ENCODE data around the gene ZNF528.

The ZNF528 gene

DNA sequence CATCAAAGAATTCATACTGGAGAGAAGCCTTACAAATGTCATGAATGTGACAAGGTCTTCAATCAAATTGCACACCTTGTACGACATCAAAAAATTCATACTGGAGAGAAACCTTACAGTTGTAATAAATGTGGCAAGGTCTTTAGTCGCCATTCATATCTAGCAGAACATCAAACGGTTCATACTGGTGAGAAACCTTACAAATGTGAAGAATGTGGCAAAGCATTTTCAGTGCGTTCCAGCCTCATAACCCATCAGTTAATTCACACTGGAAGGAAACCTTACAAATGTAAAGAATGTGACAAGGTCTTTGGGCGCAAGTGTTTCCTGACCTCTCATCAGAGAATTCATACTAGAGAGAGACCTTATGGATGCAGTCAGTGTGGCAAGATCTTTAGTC, 18.1 kb downstream of the ZNF528 start:
- no peak for TF ChIP-seq ZNF565 (CRISPR knock-in tag; conservative IDR thresholded peaks at IDR 0.05; ENCODE audit: low read depth)
- TF ChIP-seq TCF4 (CRISPR knock-in tag; IDR thresholded peaks at IDR 0.05; ENCODE audit: borderline replicate concordance) = no peak
- no peak for TF ChIP-seq ZNF8 (CRISPR knock-in tag; IDR thresholded peaks at IDR 0.05)
- TF ChIP-seq, protein P1, sequence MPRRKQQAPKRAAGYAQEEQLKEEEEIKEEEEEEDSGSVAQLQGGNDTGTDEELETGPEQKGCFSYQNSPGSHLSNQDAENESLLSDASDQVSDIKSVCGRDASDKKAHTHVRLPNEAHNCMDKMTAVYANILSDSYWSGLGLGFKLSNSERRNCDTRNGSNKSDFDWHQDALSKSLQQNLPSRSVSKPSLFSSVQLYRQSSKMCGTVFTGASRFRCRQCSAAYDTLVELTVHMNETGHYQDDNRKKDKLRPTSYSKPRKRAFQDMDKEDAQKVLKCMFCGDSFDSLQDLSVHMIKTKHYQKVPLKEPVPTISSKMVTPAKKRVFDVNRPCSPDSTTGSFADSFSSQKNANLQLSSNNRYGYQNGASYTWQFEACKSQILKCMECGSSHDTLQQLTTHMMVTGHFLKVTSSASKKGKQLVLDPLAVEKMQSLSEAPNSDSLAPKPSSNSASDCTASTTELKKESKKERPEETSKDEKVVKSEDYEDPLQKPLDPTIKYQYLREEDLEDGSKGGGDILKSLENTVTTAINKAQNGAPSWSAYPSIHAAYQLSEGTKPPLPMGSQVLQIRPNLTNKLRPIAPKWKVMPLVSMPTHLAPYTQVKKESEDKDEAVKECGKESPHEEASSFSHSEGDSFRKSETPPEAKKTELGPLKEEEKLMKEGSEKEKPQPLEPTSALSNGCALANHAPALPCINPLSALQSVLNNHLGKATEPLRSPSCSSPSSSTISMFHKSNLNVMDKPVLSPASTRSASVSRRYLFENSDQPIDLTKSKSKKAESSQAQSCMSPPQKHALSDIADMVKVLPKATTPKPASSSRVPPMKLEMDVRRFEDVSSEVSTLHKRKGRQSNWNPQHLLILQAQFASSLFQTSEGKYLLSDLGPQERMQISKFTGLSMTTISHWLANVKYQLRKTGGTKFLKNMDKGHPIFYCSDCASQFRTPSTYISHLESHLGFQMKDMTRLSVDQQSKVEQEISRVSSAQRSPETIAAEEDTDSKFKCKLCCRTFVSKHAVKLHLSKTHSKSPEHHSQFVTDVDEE (CRISPR knock-in tag; IDR thresholded peaks at IDR 0.05) = no peak
- TF ChIP-seq ZC3H10 (CRISPR knock-in tag; IDR thresholded peaks at IDR 0.05) = no peak
- no peak for TF ChIP-seq PPARA (CRISPR knock-in tag; IDR thresholded peaks at IDR 0.05; ENCODE audit: borderline replicate concordance)
- TF ChIP-seq ARNTL (CRISPR knock-in tag; IDR thresholded peaks at IDR 0.05; ENCODE audit: borderline replicate concordance, low read depth) = no peak
- no peak for TF ChIP-seq ZNF70 (CRISPR knock-in tag; IDR thresholded peaks at IDR 0.05)
- no peak for TF ChIP-seq RARB (CRISPR knock-in tag; IDR thresholded peaks at IDR 0.05)
- TF ChIP-seq TOX (CRISPR knock-in tag; IDR thresholded peaks at IDR 0.05; ENCODE audit: borderline replicate concordance) = no peak
- no peak for TF ChIP-seq SNAI2 (CRISPR knock-in tag; IDR thresholded peaks at IDR 0.05)
- no peak for TF ChIP-seq BACH2 (CRISPR knock-in tag; IDR thresholded peaks at IDR 0.05; ENCODE audit: borderline replicate concordance)
- TF ChIP-seq, protein P2, sequence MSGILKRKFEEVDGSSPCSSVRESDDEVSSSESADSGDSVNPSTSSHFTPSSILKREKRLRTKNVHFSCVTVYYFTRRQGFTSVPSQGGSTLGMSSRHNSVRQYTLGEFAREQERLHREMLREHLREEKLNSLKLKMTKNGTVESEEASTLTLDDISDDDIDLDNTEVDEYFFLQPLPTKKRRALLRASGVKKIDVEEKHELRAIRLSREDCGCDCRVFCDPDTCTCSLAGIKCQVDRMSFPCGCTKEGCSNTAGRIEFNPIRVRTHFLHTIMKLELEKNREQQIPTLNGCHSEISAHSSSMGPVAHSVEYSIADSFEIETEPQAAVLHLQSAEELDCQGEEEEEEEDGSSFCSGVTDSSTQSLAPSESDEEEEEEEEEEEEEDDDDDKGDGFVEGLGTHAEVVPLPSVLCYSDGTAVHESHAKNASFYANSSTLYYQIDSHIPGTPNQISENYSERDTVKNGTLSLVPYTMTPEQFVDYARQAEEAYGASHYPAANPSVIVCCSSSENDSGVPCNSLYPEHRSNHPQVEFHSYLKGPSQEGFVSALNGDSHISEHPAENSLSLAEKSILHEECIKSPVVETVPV (CRISPR knock-in tag; IDR thresholded peaks at IDR 0.05) = no peak
- no peak for TF ChIP-seq ZFP30 (CRISPR knock-in tag; IDR thresholded peaks at IDR 0.05)
- TF ChIP-seq, protein P3, sequence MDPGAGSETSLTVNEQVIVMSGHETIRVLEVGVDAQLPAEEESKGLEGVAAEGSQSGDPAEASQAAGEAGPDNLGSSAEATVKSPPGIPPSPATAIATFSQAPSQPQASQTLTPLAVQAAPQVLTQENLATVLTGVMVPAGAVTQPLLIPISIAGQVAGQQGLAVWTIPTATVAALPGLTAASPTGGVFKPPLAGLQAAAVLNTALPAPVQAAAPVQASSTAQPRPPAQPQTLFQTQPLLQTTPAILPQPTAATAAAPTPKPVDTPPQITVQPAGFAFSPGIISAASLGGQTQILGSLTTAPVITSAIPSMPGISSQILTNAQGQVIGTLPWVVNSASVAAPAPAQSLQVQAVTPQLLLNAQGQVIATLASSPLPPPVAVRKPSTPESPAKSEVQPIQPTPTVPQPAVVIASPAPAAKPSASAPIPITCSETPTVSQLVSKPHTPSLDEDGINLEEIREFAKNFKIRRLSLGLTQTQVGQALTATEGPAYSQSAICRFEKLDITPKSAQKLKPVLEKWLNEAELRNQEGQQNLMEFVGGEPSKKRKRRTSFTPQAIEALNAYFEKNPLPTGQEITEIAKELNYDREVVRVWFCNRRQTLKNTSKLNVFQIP (CRISPR knock-in tag; IDR thresholded peaks at IDR 0.05; ENCODE audit: borderline replicate concordance, low read depth) = no peak
- no peak for TF ChIP-seq ZFP3 (CRISPR knock-in tag; IDR thresholded peaks at IDR 0.05)
- ATAC-seq = no peak

DNA sequence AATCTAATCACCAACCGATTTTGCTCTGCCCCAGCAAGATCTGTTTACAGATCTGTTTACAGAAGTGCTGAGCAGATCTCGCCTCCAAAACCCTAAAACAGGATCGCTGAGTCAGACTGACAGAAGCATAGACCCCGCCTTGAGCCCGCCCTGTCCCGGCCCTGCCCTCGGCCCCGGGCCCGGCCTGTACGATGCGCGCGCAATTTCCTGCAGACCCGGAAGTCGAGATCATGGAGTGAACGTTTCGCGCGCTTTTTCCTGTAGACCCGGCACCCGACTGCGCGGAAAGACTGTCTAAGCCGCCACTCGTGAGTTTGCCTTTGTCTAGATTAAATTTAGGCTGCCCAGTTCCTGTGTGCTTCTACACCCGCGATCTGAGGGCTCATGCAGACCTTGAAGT, 31.3 kb downstream of the ZNF528 start, which contains the start of gene ZNF534:
Gene ZNF534, plus strand, starts transcription at position 212 of the 400 bp plus-strand sequence. CDS start 2,327 bp downstream, outside the sequence.
- TF ChIP-seq PPARA (CRISPR knock-in tag; IDR thresholded peaks at IDR 0.05; ENCODE audit: borderline replicate concordance) = no peak
- TF ChIP-seq RARB (CRISPR knock-in tag; IDR thresholded peaks at IDR 0.05) = no peak
- TF ChIP-seq ZC3H10 (CRISPR knock-in tag; IDR thresholded peaks at IDR 0.05) = no peak
- TF ChIP-seq TCF4 (CRISPR knock-in tag; IDR thresholded peaks at IDR 0.05; ENCODE audit: borderline replicate concordance) = no peak
- no peak for TF ChIP-seq ZNF70 (CRISPR knock-in tag; IDR thresholded peaks at IDR 0.05)
- TF ChIP-seq GLIS3 (CRISPR knock-in tag; IDR thresholded peaks at IDR 0.05) = no peak
- TF ChIP-seq, protein P1 (CRISPR knock-in tag; IDR thresholded peaks at IDR 0.05) = no peak
- TF ChIP-seq, protein P4, sequence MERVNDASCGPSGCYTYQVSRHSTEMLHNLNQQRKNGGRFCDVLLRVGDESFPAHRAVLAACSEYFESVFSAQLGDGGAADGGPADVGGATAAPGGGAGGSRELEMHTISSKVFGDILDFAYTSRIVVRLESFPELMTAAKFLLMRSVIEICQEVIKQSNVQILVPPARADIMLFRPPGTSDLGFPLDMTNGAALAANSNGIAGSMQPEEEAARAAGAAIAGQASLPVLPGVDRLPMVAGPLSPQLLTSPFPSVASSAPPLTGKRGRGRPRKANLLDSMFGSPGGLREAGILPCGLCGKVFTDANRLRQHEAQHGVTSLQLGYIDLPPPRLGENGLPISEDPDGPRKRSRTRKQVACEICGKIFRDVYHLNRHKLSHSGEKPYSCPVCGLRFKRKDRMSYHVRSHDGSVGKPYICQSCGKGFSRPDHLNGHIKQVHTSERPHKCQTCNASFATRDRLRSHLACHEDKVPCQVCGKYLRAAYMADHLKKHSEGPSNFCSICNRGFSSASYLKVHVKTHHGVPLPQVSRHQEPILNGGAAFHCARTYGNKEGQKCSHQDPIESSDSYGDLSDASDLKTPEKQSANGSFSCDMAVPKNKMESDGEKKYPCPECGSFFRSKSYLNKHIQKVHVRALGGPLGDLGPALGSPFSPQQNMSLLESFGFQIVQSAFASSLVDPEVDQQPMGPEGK (CRISPR knock-in tag; IDR thresholded peaks at IDR 0.05; ENCODE audit: borderline replicate concordance) = no peak
- TF ChIP-seq BACH2 (CRISPR knock-in tag; IDR thresholded peaks at IDR 0.05; ENCODE audit: borderline replicate concordance) = no peak
- no peak for TF ChIP-seq OSR1 (CRISPR knock-in tag; IDR thresholded peaks at IDR 0.05)
- TF ChIP-seq TOX (CRISPR knock-in tag; IDR thresholded peaks at IDR 0.05; ENCODE audit: borderline replicate concordance) = no peak
- no peak for TF ChIP-seq ZNF565 (CRISPR knock-in tag; conservative IDR thresholded peaks at IDR 0.05; ENCODE audit: low read depth)
- TF ChIP-seq ARNTL (CRISPR knock-in tag; IDR thresholded peaks at IDR 0.05; ENCODE audit: borderline replicate concordance, low read depth) = no peak
- no peak for TF ChIP-seq ZFP30 (CRISPR knock-in tag; IDR thresholded peaks at IDR 0.05)
- no peak for TF ChIP-seq ISL1 (CRISPR knock-in tag; IDR thresholded peaks at IDR 0.05)
- TF ChIP-seq, protein P2 (CRISPR knock-in tag; IDR thresholded peaks at IDR 0.05) = no peak
- TF ChIP-seq, protein P3 (CRISPR knock-in tag; IDR thresholded peaks at IDR 0.05; ENCODE audit: borderline replicate concordance, low read depth) = no peak
- no peak for ATAC-seq

All from SK-N-SH treated with all-trans-retinoic acid at 6 μM for 48 hours (cell line).